ENCODE measurements around the gene NOTCH1.

DNA sequence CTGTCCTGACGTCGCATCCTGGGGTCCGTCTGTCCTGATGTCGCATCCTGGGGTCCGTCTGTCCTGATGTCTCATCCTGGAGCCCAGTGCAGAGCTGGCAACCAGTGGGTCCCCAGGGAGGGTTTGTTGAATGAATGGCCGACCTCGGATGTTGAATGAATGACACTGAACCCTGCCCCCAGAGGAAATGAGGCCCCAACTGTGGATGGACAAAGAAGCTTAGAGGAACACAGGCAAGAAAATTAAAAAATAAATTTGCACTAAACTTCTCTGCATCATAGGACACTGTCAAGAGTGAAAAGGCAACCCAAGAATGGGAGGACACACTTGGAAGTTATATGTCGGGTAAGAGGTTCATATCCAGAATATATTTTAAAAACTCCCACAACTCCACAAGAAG lies 47.7 kb upstream of the NOTCH1 start:
- no peak for TF ChIP-seq CTCF (IDR thresholded peaks at IDR 0.05; ENCODE audit: borderline replicate concordance, extremely low read depth, low read length, poor library complexity, severe bottlenecking)
- TF ChIP-seq EZH2 (IDR thresholded peaks at IDR 0.05; ENCODE audit: borderline replicate concordance, low read depth, low read length, severe bottlenecking) = no peak

Measured in DND-41 (cell line).